ENCODE results near the gene MRI1. TPM values are rescaled to one million over a fixed set of nuclear protein-coding genes. Genes with fewer than 3 reads are reported as not detected.
A peak's percentile ranks its signal among the peaks of the same experiment; 100 is the strongest.

Gene MRI1
- total and polyA plus RNA-seq, 2 donors (not counting 1 experiment from before 2014, with no cell fraction given): 75.5 to 118 TPM

- H3K4me2 ChIP-seq (replicated peaks; ENCODE audit: low read depth, low read length, poor library complexity, severe bottlenecking): no peak overlapping the region
- no peaks in the 10 kb centered on the region for H3K27me3 ChIP-seq (replicated peaks in 1 of 4; ENCODE audit: control extremely low read depth in 1 of 4, control insufficient read depth in 3 of 4, insufficient read depth in 4 of 4, low read length in 3 of 4)
- H3K4me1 ChIP-seq (ENCODE audit: control insufficient read depth in 2 of 2, insufficient read depth in 2 of 2, low read length in 2 of 2): no peaks in the 10 kb centered on the region
- no peaks in the 10 kb centered on the region for H4K20me1 ChIP-seq (ENCODE audit: control insufficient read depth, insufficient read depth, low read length, poor library complexity, severe bottlenecking)
- no peak overlapping the region for H3K27ac ChIP-seq (ENCODE audit: low read length in 2 of 2)
- H3K4me3 ChIP-seq (ENCODE audit: control extremely low read depth in 1 of 5, extremely low read depth in 1 of 5, insufficient read depth in 1 of 5, low read depth in 2 of 5, low read length in 4 of 5): no peak overlapping the region
- H3K4me1 Mint-ChIP-seq: no peaks in the 10 kb centered on the region
- ChIA-PET POLR2A (interaction anchor here (0.6 kb wide), 2 partner anchors 17 to 710 kb away, joined by 3 to 10 read pairs; no protein-coding TSS in a partner anchor), CTCF (interaction anchor here (0.5 to 1.5 kb wide), 6 partner anchors 10 to 590 kb away, joined by 3 to 6 read pairs (median 4); partner anchors contain the start of gene ZSWIM4)
- H3K36me3 ChIP-seq (replicated peaks in 1 of 2; ENCODE audit: control extremely low read depth in 1 of 2, control insufficient read depth in 1 of 2, extremely low read depth in 1 of 2, insufficient read depth in 2 of 2, low read length in 1 of 2): peaks cover 3 to 10% of the 10 kb centered on the region in 2 experiments
- H3K4me3 Mint-ChIP-seq: no peak overlapping the region
- H3K27ac Mint-ChIP-seq: no peak overlapping the region
- H3K9ac ChIP-seq (ENCODE audit: low read length): no peak overlapping the region
- DNase-seq (peak; percentile 33), ATAC-seq (ENCODE audit: low read depth) (no peak)
- WGBS (ENCODE audit: insufficient coverage): 96% methylated on average over 34 of the region's 35 CpGs
- no peak overlapping the region for H2AFZ ChIP-seq (ENCODE audit: insufficient read depth, low read depth, low read length, poor library complexity, severe bottlenecking)
- H3K9me3 Mint-ChIP-seq (ENCODE audit: insufficient read depth): no peaks in the 10 kb centered on the region
- H3K79me2 ChIP-seq (ENCODE audit: control insufficient read depth, insufficient read depth, low read length): peaks cover 3% of the 10 kb centered on the region
- intact Hi-C loops (cut with micrococcal nuclease): no loop called here
- H3K9me3 ChIP-seq (ENCODE audit: control extremely low read depth in 1 of 3, control insufficient read depth in 2 of 3, insufficient read depth in 1 of 3, low read length in 2 of 3): no peaks in the 10 kb centered on the region
- TF ChIP-seq EZH2 (IDR thresholded peaks at IDR 0.05; ENCODE audit: borderline replicate concordance, insufficient read depth, low read depth, low read length, poor library complexity, severe bottlenecking) (no peak), CTCF (IDR thresholded peaks at IDR 0.05) (no peak)
- no peaks in the 10 kb centered on the region for H3K27me3 Mint-ChIP-seq
Observed at GRCh38 chr19:13804830-13805683, 40.7 kb downstream of the MRI1 start.

- H3K27me3 Mint-ChIP-seq: no peaks in the 10 kb centered on the region
- H3K36me3 ChIP-seq (replicated peaks in 1 of 2; ENCODE audit: control extremely low read depth in 1 of 2, control insufficient read depth in 1 of 2, extremely low read depth in 1 of 2, insufficient read depth in 2 of 2, low read length in 1 of 2): peaks cover 3 to 10% of the 10 kb centered on the region in 2 experiments
- 70% methylated on average over 3 of the region's 3 CpGs for WGBS (ENCODE audit: insufficient coverage)
- H3K27ac Mint-ChIP-seq: no peak overlapping the region
- no peaks in the 10 kb centered on the region for H3K9me3 Mint-ChIP-seq (ENCODE audit: insufficient read depth)
- no peaks in the 10 kb centered on the region for H3K79me2 ChIP-seq (ENCODE audit: control insufficient read depth, insufficient read depth, low read length)
- no peaks in the 10 kb centered on the region for H4K20me1 ChIP-seq (ENCODE audit: control insufficient read depth, insufficient read depth, low read length, poor library complexity, severe bottlenecking)
- H3K4me3 ChIP-seq (ENCODE audit: control extremely low read depth in 1 of 5, extremely low read depth in 1 of 5, insufficient read depth in 1 of 5, low read depth in 2 of 5, low read length in 4 of 5): no peak overlapping the region
- intact Hi-C loops (cut with micrococcal nuclease): no loop called here
- TF ChIP-seq EZH2 (IDR thresholded peaks at IDR 0.05; ENCODE audit: borderline replicate concordance, insufficient read depth, low read depth, low read length, poor library complexity, severe bottlenecking) (no peak), CTCF (IDR thresholded peaks at IDR 0.05) (no peak)
- no peak overlapping the region for H3K9ac ChIP-seq (ENCODE audit: low read length)
- ChIA-PET CTCF (interaction anchor here (0.6 kb wide), 1 partner anchor 55 kb away, joined by 4 read pairs; no protein-coding TSS in a partner anchor), POLR2A (no interaction called here)
- no peak overlapping the region for H2AFZ ChIP-seq (ENCODE audit: insufficient read depth, low read depth, low read length, poor library complexity, severe bottlenecking)
- no peak overlapping the region for H3K4me3 Mint-ChIP-seq
- H3K27ac ChIP-seq (ENCODE audit: low read length in 2 of 2): no peak overlapping the region
- H3K4me1 Mint-ChIP-seq: no peaks in the 10 kb centered on the region
- no peaks in the 10 kb centered on the region for H3K27me3 ChIP-seq (replicated peaks in 1 of 4; ENCODE audit: control extremely low read depth in 1 of 4, control insufficient read depth in 3 of 4, insufficient read depth in 4 of 4, low read length in 3 of 4)
- ATAC-seq (ENCODE audit: low read depth) (no peak), DNase-seq (no peak)
- H3K4me1 ChIP-seq (ENCODE audit: control insufficient read depth in 2 of 2, insufficient read depth in 2 of 2, low read length in 2 of 2): no peaks in the 10 kb centered on the region
- H3K9me3 ChIP-seq (ENCODE audit: control extremely low read depth in 1 of 3, control insufficient read depth in 2 of 3, insufficient read depth in 1 of 3, low read length in 2 of 3): no peaks in the 10 kb centered on the region
- H3K4me2 ChIP-seq (replicated peaks; ENCODE audit: low read depth, low read length, poor library complexity, severe bottlenecking): no peak overlapping the region
Observed at GRCh38 chr19:13806728-13807127, 42.4 kb downstream of the MRI1 start.

Data from B cell (primary cell).